Keratinocyte (primary cell): Measurements from ENCODE around the gene CCDC27. TPM values are rescaled to one million over a fixed set of nuclear protein-coding genes. Genes with fewer than 3 reads are reported as not detected.

Source experiments
- DNase-seq: peaks from one replicate; pipeline ENCODE4 v3.0.0-alpha.2; 2011; ENCODE audit warnings: low read depth, missing footprints, low spot score
- FAIRE-seq: peaks from 2 replicates; lab custom pipeline; 2011; peaks lifted over from hg19 to GRCh38; lab: Jason Lieb, UNC
- H2AFZ ChIP-seq: 2 replicates; pipeline ENCODE4 v1.6.0; 2012; ENCODE audit warnings: low read length, control low read depth, inconsistent platforms; ENCODE audit not compliant: control insufficient read depth
- H3K27ac ChIP-seq: 2 replicates; pipeline ENCODE4 v1.5.1; 2011; ENCODE audit warnings: low read length; ENCODE audit not compliant: control insufficient read depth, insufficient read depth
- H3K27me3 ChIP-seq: 3 replicates; pipeline ENCODE4 v1.6.0; 2011; ENCODE audit warnings: low read length; ENCODE audit not compliant: control insufficient read depth, insufficient read depth; ENCODE audit errors: extremely low read depth
- H3K36me3 ChIP-seq, 2 experiments: 2 replicates in 1 of 2; 3 replicates in 1 of 2; pipeline ENCODE4 v1.5.1; 2011; ENCODE audit warnings: low read length in 2 of 2, mild to moderate bottlenecking in 1 of 2; ENCODE audit not compliant: control insufficient read depth in 2 of 2, insufficient read depth in 2 of 2; ENCODE audit errors: extremely low read depth in 1 of 2
- H3K4me1 ChIP-seq: 3 replicates; pipeline ENCODE4 v1.5.1; 2011; ENCODE audit warnings: low read length; ENCODE audit not compliant: control insufficient read depth, insufficient read depth; ENCODE audit errors: extremely low read depth
- H3K4me2 ChIP-seq: 3 replicates; pipeline ENCODE4 v1.6.0; 2011; ENCODE audit warnings: low read depth, low read length; ENCODE audit not compliant: control insufficient read depth, insufficient read depth; ENCODE audit errors: extremely low read depth
- H3K4me3 ChIP-seq, 3 experiments: fragments of 200-600 bp in 1 of 3; sonication (generic) in 1 of 3; 2 replicates in 2 of 3; 3 replicates in 1 of 3; pipeline ENCODE4 v1.5.1; 2011 to 2016; ENCODE audit warnings: low read length in 3 of 3, mild to moderate bottlenecking in 3 of 3, control low read depth in 2 of 3, inconsistent platforms in 1 of 3, low read depth in 1 of 3, mixed read lengths in 1 of 3, mixed run types in 1 of 3, moderate library complexity in 1 of 3; ENCODE audit not compliant: control insufficient read depth in 2 of 3, insufficient read depth in 2 of 3; ENCODE audit errors: extremely low read depth in 1 of 3
- H3K79me2 ChIP-seq: 2 replicates; pipeline ENCODE4 v1.6.0; 2012; ENCODE audit warnings: low read length; ENCODE audit not compliant: control insufficient read depth, insufficient read depth
- H3K9ac ChIP-seq: 3 replicates; pipeline ENCODE4 v1.6.0; 2011; ENCODE audit warnings: low read length; ENCODE audit not compliant: control insufficient read depth, insufficient read depth; ENCODE audit errors: extremely low read depth
- H3K9me1 ChIP-seq: 3 replicates; pipeline ENCODE4 v1.6.0; 2011; ENCODE audit warnings: low read length; ENCODE audit not compliant: control insufficient read depth, insufficient read depth; ENCODE audit errors: extremely low read depth
- H3K9me3 ChIP-seq: 2 replicates; pipeline ENCODE4 v1.5.1; 2012; ENCODE audit warnings: low read depth, low read length; ENCODE audit not compliant: control insufficient read depth
- H4K20me1 ChIP-seq: 3 replicates; pipeline ENCODE4 v1.6.0; 2011; ENCODE audit warnings: low read length; ENCODE audit not compliant: control insufficient read depth, insufficient read depth; ENCODE audit errors: extremely low read depth
- CTCF ChIP-seq, 3 experiments: IDR thresholded peaks in 1 of 3; conservative IDR thresholded peaks in 1 of 3; optimal IDR thresholded peaks in 1 of 3; 2 replicates in 2 of 3; 3 replicates in 1 of 3; pipeline versions ENCODE3 to v1.5.1; 2011; ENCODE audit warnings: low read length in 3 of 3, mild to moderate bottlenecking in 3 of 3, moderate library complexity in 2 of 3, control low read depth in 1 of 3, inconsistent platforms in 1 of 3; ENCODE audit not compliant: insufficient read depth in 2 of 3; ENCODE audit errors: extremely low read depth in 1 of 3
- EZH2 ChIP-seq: IDR thresholded peaks from one replicate; pipeline ENCODE4 v1.6.1; 2012; ENCODE audit warnings: inconsistent platforms, mild to moderate bottlenecking, low read length, moderate library complexity
- dilution Hi-C: fragments of 300-500 bp; cut with MboI; formaldehyde crosslinking; loops from one replicate; pipeline ENCODE4 v1.7.0; 2020; ENCODE audit warnings: low sequenced_read_pairs; ENCODE audit not compliant: extremely low pct_ligation_motif_present
- polyA plus RNA-seq, 5 experiments: library from polyadenylated mRNA; depleted of rRNA in 3 of 5; stranded (reverse) in 3 of 5; stranded (forward) in 1 of 5; unstranded in 1 of 5; fragments of >200 nt; gene quantifications; 1 replicate in 1 of 5; 2 replicates in 3 of 5; 3 replicates in 1 of 5; pipeline versions ENCODE4 v1.2.1 to v1.2.3, GENCODE V29; 2011 to 2012; ENCODE audit warnings: missing spikeins in 2 of 5, low read depth in 1 of 5, low replicate concordance in 1 of 5

The CCDC27 gene
- polyA plus RNA-seq, 1 donor (not counting 4 experiments of a cell fraction or from before 2014, with no cell fraction given) = not detected

GRCh38 chr1:3711381-3711779, 40.9 kb upstream of the CCDC27 start:
- dilution Hi-C loops = no loop called here
- H3K9me3 ChIP-seq = no peaks in the 10 kb centered on the region
- H3K79me2 ChIP-seq = no peaks in the 10 kb centered on the region
- H3K4me1 ChIP-seq = peaks cover 49% of the 10 kb centered on the region
- H3K27me3 ChIP-seq = peaks cover 22% of the 10 kb centered on the region
- DNase-seq (no peak), FAIRE-seq (no peak)
- no peaks in the 10 kb centered on the region for H4K20me1 ChIP-seq
- H3K4me3 ChIP-seq = peak overlapping the region in 1 of 3 experiments; percentile 5
- H3K27ac ChIP-seq = no peak overlapping the region
- H3K4me2 ChIP-seq = peak overlapping the region; percentile 69
- peak overlapping the region; percentile 9 for H3K9ac ChIP-seq
- TF ChIP-seq EZH2 = no peak
- H2AFZ ChIP-seq = no peak overlapping the region
- no peaks in the 10 kb centered on the region for H3K36me3 ChIP-seq
- no peaks in the 10 kb centered on the region for H3K9me1 ChIP-seq

- H3K36me3 ChIP-seq = no peaks in the 10 kb centered on the region
- H3K4me1 ChIP-seq = peaks cover 52% of the 10 kb centered on the region
- H4K20me1 ChIP-seq = no peaks in the 10 kb centered on the region
- peak overlapping the region; percentile 31 for H3K9ac ChIP-seq
- H3K4me2 ChIP-seq = peak overlapping the region; percentile 69
- H3K79me2 ChIP-seq = no peaks in the 10 kb centered on the region
- H2AFZ ChIP-seq = peak overlapping the region; percentile 73
- dilution Hi-C loops = no loop called here
- H3K9me1 ChIP-seq = no peaks in the 10 kb centered on the region
- H3K4me3 ChIP-seq = peak overlapping the region in 2 of 3 experiments; percentile 6 to 36
- peak overlapping the region; percentile 61 for H3K27ac ChIP-seq
- FAIRE-seq (peak; percentile 97), DNase-seq (peak; percentile 70)
- no peaks in the 10 kb centered on the region for H3K9me3 ChIP-seq
- TF ChIP-seq EZH2 = no peak
- TF ChIP-seq CTCF (optimal IDR thresholded peaks at IDR 0.05 in 1 of 3, IDR thresholded peaks at IDR 0.05 in 1 of 3, conservative IDR thresholded peaks at IDR 0.05 in 1 of 3; ENCODE audit: extremely low read depth in 1 of 3, insufficient read depth in 2 of 3, low read length in 3 of 3) = no peak
- peaks cover 22% of the 10 kb centered on the region for H3K27me3 ChIP-seq
These were observed 40.3 kb upstream of the CCDC27 start for GRCh38 chr1:3711780-3712451.
